Caco-2 (cell line): ENCODE data around the gene DAB2IP. TPM values are rescaled to one million over a fixed set of nuclear protein-coding genes. Genes with fewer than 3 reads are reported as not detected.

ENCODE experiments used
- BruUV-seq: library from RNA; stranded (reverse); fragments of 400-500 nt; replicated peaks from 2 replicates; lab custom pipeline; 2021; lab: Mats Ljungman, UMichigan
- CTCF ChIA-PET: fragments of 300-600 bp; sonication (Branson Sonifier 250); formaldehyde crosslinking; loops from one replicate; lab custom pipeline; 2022; ENCODE audit warnings: antibody characterized with exemption; lab: Charles Lee
- POLR2A ChIA-PET: fragments of 300-600 bp; sonication (Branson Sonifier 250); formaldehyde crosslinking; loops from one replicate; lab custom pipeline; 2022; ENCODE audit warnings: antibody characterized with exemption; lab: Charles Lee
- DNase-seq, 2 experiments: peaks; one replicate each; pipeline versions ENCODE4 v3.0.0 to v3.0.0-alpha.2; 2020 to 2022
- H3K27me3 ChIP-seq: replicated peaks from 2 replicates; pipeline ENCODE4 v1.6.0; 2011; ENCODE audit warnings: low read length; ENCODE audit not compliant: control insufficient read depth, insufficient read depth
- H3K36me3 ChIP-seq: 2 replicates; pipeline ENCODE4 v1.5.1; 2011; ENCODE audit warnings: low read length; ENCODE audit not compliant: control insufficient read depth, insufficient read depth
- H3K4me1 ChIP-seq: fragments of 250-450 bp; sonication (Bioruptor Pico); 2 replicates; pipeline ENCODE4 v1.5.1; 2020; ENCODE audit warnings: mild to moderate bottlenecking
- H3K4me3 ChIP-seq: 2 replicates; pipeline ENCODE4 v1.5.1; 2011; ENCODE audit warnings: low read depth, mild to moderate bottlenecking, control low read depth, low read length
- H3K9me3 ChIP-seq: fragments of 250-450 bp; sonication (Bioruptor Pico); 2 replicates; pipeline ENCODE4 v1.5.1; 2020; ENCODE audit warnings: mild to moderate bottlenecking, moderate library complexity
- H3K27ac Mint-ChIP-seq: one replicate; pipeline ENCODE4 v1.8.0; 2022; ENCODE audit warnings: mixed read lengths; ENCODE audit not compliant: unreplicated experiment
- H3K27me3 Mint-ChIP-seq: one replicate; pipeline ENCODE4 v1.8.0; 2022; ENCODE audit warnings: mixed read lengths; ENCODE audit not compliant: insufficient read depth, unreplicated experiment
- H3K36me3 Mint-ChIP-seq: one replicate; pipeline ENCODE4 v1.8.0; 2022; ENCODE audit warnings: mild to moderate bottlenecking, mixed read lengths; ENCODE audit not compliant: insufficient read depth, unreplicated experiment
- H3K4me1 Mint-ChIP-seq: one replicate; pipeline ENCODE4 v1.8.0; 2022; ENCODE audit warnings: low read depth, mixed read lengths; ENCODE audit not compliant: unreplicated experiment
- H3K4me3 Mint-ChIP-seq: one replicate; pipeline ENCODE4 v1.8.0; 2022; ENCODE audit warnings: mild to moderate bottlenecking, moderate library complexity, mixed read lengths; ENCODE audit not compliant: unreplicated experiment
- H3K9me3 Mint-ChIP-seq: one replicate; pipeline ENCODE4 v1.8.0; 2022; ENCODE audit warnings: mixed read lengths; ENCODE audit not compliant: unreplicated experiment
- CTCF ChIP-seq, 2 experiments: fragments of 200-600 bp in 1 of 2; IDR thresholded peaks; 1 replicate in 1 of 2; 2 replicates in 1 of 2; pipeline versions ENCODE4 v1.5.1 to v1.8.0; 2011 to 2022; ENCODE audit warnings: antibody characterized with exemption in 1 of 2, control low read depth in 1 of 2, inconsistent platforms in 1 of 2, low read depth in 1 of 2, low read length in 1 of 2, mild to moderate bottlenecking in 1 of 2, moderate library complexity in 1 of 2; ENCODE audit not compliant: insufficient read depth in 1 of 2, severe bottlenecking in 1 of 2, unreplicated experiment in 1 of 2
- intact Hi-C: fragments of 100-400 bp; cut with micrococcal nuclease; formaldehyde crosslinking; loops from one replicate; pipeline ENCODE4 v1.10.0; 2022; ENCODE audit not compliant: unreplicated experiment
- total RNA-seq: library from RNA; stranded (reverse); gene quantifications from 2 replicates; pipeline ENCODE4 v1.2.3, GENCODE V29; 2022

Gene DAB2IP
- total RNA-seq, 1 experiment from 2014 or later = 26.0 TPM

DNA sequence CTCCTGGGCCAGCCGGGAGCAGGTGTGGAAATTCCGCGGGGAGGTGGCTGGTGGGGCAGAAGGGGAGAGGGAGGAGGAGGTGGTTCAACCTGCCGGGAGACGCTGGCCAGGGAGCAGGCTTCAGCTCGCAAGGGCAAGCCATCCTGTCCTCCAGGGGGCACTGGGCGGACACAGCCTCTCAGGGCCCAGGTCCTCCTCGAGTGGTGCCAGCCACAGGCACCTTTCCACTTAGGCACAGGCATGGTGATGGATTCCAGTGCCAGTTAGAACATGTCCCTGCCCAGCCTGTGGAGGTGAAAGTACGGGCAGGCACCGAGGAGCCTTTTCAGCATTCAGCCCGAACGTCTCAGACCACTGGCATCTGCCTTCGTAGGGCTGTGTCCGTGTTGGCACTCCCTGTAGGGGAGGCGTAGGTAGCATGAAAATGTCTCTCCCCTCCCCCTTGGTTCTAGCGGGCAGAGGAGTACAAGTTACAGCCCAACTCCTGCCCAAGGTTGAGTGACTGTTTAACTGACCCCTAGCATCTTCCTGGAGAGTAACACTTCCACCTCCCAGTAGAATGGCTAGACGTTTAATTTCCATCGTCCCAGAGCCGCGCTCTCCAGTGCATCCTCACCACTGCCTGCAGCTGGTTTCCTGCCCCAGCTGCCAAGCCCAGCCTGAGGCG lies 48.9 kb downstream of the DAB2IP start:
- ChIA-PET POLR2A (no interaction called here), CTCF (interaction anchor here (1.0 kb wide), 1 partner anchor 161 kb away, joined by 4 read pairs; no protein-coding TSS in a partner anchor)
- no peak overlapping the region for H3K27ac Mint-ChIP-seq
- Histone ChIP-seq H3K4me3 (0 out of 2 replicates have a peak overlapping the region, but pooled peaks have one; percentile 50), H3K9me3 (no peaks in the 10 kb centered on the region), H3K4me1 (peaks cover 9% of the 10 kb centered on the region; the same call in 1 of the 2 replicates), H3K36me3 (no peaks in the 10 kb centered on the region), H3K27me3 (no peaks in the 10 kb centered on the region)
- no peaks in the 10 kb centered on the region for H3K9me3 Mint-ChIP-seq
- no TSS peak for BruUV-seq
- intact Hi-C loops = no loop called here
- no peaks in the 10 kb centered on the region for H3K4me1 Mint-ChIP-seq
- peak; percentile 54 to 62 for DNase-seq
- H3K27me3 Mint-ChIP-seq = no peaks in the 10 kb centered on the region
- peak; percentile 14 to 36 for TF ChIP-seq CTCF (IDR thresholded peaks at IDR 0.05; ENCODE audit: insufficient read depth in 1 of 2, low read depth in 1 of 2, low read length in 1 of 2, severe bottlenecking in 1 of 2, unreplicated experiment in 1 of 2)
- peak overlapping the region; percentile 65 for H3K4me3 Mint-ChIP-seq
- H3K36me3 Mint-ChIP-seq = no peaks in the 10 kb centered on the region

DNA sequence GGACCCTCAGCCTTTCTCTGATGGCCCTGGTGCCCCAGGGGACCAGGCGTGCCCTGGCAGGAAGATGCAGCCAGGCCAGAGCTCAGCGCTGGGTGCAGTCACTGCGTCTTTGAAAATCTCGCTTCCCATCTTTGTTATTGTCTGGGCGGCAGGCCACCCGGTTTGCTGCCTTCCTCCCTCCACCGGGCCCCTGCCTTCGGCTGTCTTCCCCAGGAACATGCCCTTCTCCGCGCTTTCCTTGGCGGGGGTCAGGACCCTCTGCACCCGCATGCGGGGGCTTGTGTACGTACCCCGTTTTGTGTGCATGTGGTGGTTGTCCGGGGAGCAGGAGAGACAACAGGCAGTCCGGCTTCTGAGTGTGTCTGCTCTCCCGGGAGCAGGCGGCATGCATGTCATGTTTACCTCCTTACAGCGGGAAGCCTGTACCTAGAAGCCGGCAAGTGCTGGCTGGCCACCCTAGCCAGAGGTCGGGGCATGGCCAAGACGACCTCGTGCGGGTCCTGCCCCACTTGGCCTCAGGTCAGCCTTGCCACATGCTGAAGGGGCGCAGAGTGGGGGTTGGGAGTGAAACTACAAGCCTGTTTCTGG lies 49.5 kb downstream of the DAB2IP start:
- ChIA-PET POLR2A (no interaction called here), CTCF (interaction anchor here (0.7 kb wide), 1 partner anchor 155 kb away, joined by 3 read pairs; no protein-coding TSS in a partner anchor)
- Mint-ChIP-seq H3K27me3 (no peaks in the 10 kb centered on the region), H3K4me3 (no peak overlapping the region), H3K4me1 (no peaks in the 10 kb centered on the region), H3K27ac (no peak overlapping the region), H3K36me3 (no peaks in the 10 kb centered on the region), H3K9me3 (no peaks in the 10 kb centered on the region)
- Histone ChIP-seq H3K9me3 (no peaks in the 10 kb centered on the region), H3K4me3 (no peak overlapping the region), H3K36me3 (no peaks in the 10 kb centered on the region), H3K4me1 (peaks cover 9% of the 10 kb centered on the region; the same call in 1 of the 2 replicates), H3K27me3 (no peaks in the 10 kb centered on the region)
- no peak for TF ChIP-seq CTCF (IDR thresholded peaks at IDR 0.05; ENCODE audit: insufficient read depth in 1 of 2, low read depth in 1 of 2, low read length in 1 of 2, severe bottlenecking in 1 of 2, unreplicated experiment in 1 of 2)
- DNase-seq = no peak
- BruUV-seq = no TSS peak
- intact Hi-C loops = no loop called here

- intact Hi-C loops = no loop called here
- Mint-ChIP-seq H3K4me1 (no peaks in the 10 kb centered on the region), H3K27me3 (no peaks in the 10 kb centered on the region), H3K36me3 (no peaks in the 10 kb centered on the region), H3K9me3 (no peaks in the 10 kb centered on the region), H3K27ac (no peak overlapping the region), H3K4me3 (no peak overlapping the region)
- Histone ChIP-seq H3K4me1 (peaks cover 9% of the 10 kb centered on the region; the same call in 1 of the 2 replicates), H3K36me3 (no peaks in the 10 kb centered on the region), H3K9me3 (no peaks in the 10 kb centered on the region), H3K27me3 (no peaks in the 10 kb centered on the region), H3K4me3 (no peak overlapping the region)
- POLR2A ChIA-PET = no interaction called here
- CTCF ChIA-PET = interaction anchor here (0.6 to 0.7 kb wide), 2 partner anchors 27 to 156 kb away, joined by 3 read pairs; no protein-coding TSS in a partner anchor
- no TSS peak for BruUV-seq
- no peak for DNase-seq
- no peak for TF ChIP-seq CTCF (IDR thresholded peaks at IDR 0.05; ENCODE audit: insufficient read depth in 1 of 2, low read depth in 1 of 2, low read length in 1 of 2, severe bottlenecking in 1 of 2, unreplicated experiment in 1 of 2)
Observed at GRCh38 chr9:121701736-121702261, 50.4 kb downstream of the DAB2IP start.
